H1 (cell line): ENCODE measurements around the gene C8B. TPM values are rescaled to one million over a fixed set of nuclear protein-coding genes. Genes with fewer than 3 reads are reported as not detected.
A peak's percentile ranks its signal among the peaks of the same experiment; 100 is the strongest.

Experiments
- CTCF ChIA-PET: fragments of 300-600 bp; sonication (Branson Sonifier 250); formaldehyde crosslinking; loops from one replicate; lab custom pipeline; 2021; ENCODE audit not compliant: partially characterized antibody; lab: Charles Lee
- POLR2A ChIA-PET: fragments of 300-600 bp; sonication (Branson Sonifier 250); formaldehyde crosslinking; loops from one replicate; lab custom pipeline; 2021; ENCODE audit warnings: inconsistent platforms; ENCODE audit not compliant: partially characterized antibody; lab: Charles Lee
- DNase-seq, 2 experiments: peaks; one replicate each; pipeline versions ENCODE4 v3.0.0 to v3.0.0-alpha.2; 2010 to 2022; ENCODE audit warnings: low spot score in 2 of 2, low read depth in 1 of 2, mixed read lengths in 1 of 2
- FAIRE-seq: peaks from 2 replicates; lab custom pipeline; 2011; peaks lifted over from hg19 to GRCh38; lab: Jason Lieb, UNC
- H2AFZ ChIP-seq: 2 replicates; pipeline ENCODE4 v1.8.1; 2012; ENCODE audit warnings: low read length, inconsistent platforms
- H2AK5ac ChIP-seq: 2 replicates; pipeline ENCODE4 v1.6.1; 2013; ENCODE audit warnings: low read depth, low read length
- H2BK120ac ChIP-seq: replicated peaks from 2 replicates; pipeline ENCODE3; 2013; ENCODE audit warnings: low read depth, low read length, inconsistent platforms
- H2BK12ac ChIP-seq: 2 replicates; pipeline ENCODE4 v1.6.1; 2013; ENCODE audit warnings: low read depth, low read length
- H2BK15ac ChIP-seq: 2 replicates; pipeline ENCODE4 v1.6.1; 2013; ENCODE audit warnings: low read length
- H2BK20ac ChIP-seq: 2 replicates; pipeline ENCODE4 v1.6.1; 2013; ENCODE audit warnings: low read length
- H2BK5ac ChIP-seq: 2 replicates; pipeline ENCODE4 v1.6.1; 2013; ENCODE audit warnings: low read depth, low read length
- H3K14ac ChIP-seq: 2 replicates; pipeline ENCODE4 v1.6.1; 2013; ENCODE audit warnings: inconsistent platforms; ENCODE audit not compliant: insufficient read length
- H3K18ac ChIP-seq: 2 replicates; pipeline ENCODE4 v1.6.1; 2013; ENCODE audit warnings: low read length; ENCODE audit errors: extremely low read depth
- H3K23ac ChIP-seq: 2 replicates; pipeline ENCODE4 v1.6.1; 2013; ENCODE audit warnings: inconsistent platforms; ENCODE audit not compliant: insufficient read length
- H3K23me2 ChIP-seq: 2 replicates; pipeline ENCODE4 v1.6.1; 2013; ENCODE audit warnings: low read depth, low read length
- H3K27ac ChIP-seq: 2 replicates; pipeline ENCODE4 v1.6.1; 2011; ENCODE audit warnings: low read depth, low read length, inconsistent platforms
- H3K27me3 ChIP-seq, 4 experiments: replicated peaks in 1 of 4; 1 replicate in 1 of 4; 2 replicates in 3 of 4; pipeline versions ENCODE4 v1.6.1 to v1.8.1; 2011 to 2013; ENCODE audit warnings: low read length in 3 of 4, mild to moderate bottlenecking in 3 of 4, inconsistent platforms in 2 of 4, mixed read lengths in 2 of 4, moderate library complexity in 1 of 4; ENCODE audit not compliant: control insufficient read depth in 3 of 4, insufficient read depth in 3 of 4; ENCODE audit errors: extremely low read depth in 1 of 4
- H3K36me3 ChIP-seq, 4 experiments: 2 replicates each; pipeline versions ENCODE4 v1.6.1 to v1.8.1; 2011 to 2013; ENCODE audit warnings: mild to moderate bottlenecking in 4 of 4, low read length in 3 of 4, moderate library complexity in 2 of 4, control low read depth in 1 of 4, inconsistent platforms in 1 of 4; ENCODE audit not compliant: insufficient read depth in 4 of 4, control insufficient read depth in 2 of 4
- H3K4ac ChIP-seq: replicated peaks from 2 replicates; pipeline ENCODE3; 2013; ENCODE audit warnings: low read length, low read depth, mixed read lengths, inconsistent platforms; ENCODE audit not compliant: insufficient read length
- H3K4me1 ChIP-seq, 4 experiments: replicated peaks in 1 of 4; 1 replicate in 1 of 4; 2 replicates in 3 of 4; pipeline versions ENCODE4 v1.6.1 to v1.8.1; 2011 to 2013; ENCODE audit warnings: low read length in 3 of 4, inconsistent platforms in 2 of 4, mixed read lengths in 1 of 4; ENCODE audit not compliant: insufficient read depth in 4 of 4, control insufficient read depth in 3 of 4
- H3K4me2 ChIP-seq, 2 experiments: 2 replicates each; pipeline versions ENCODE4 v1.6.1 to v1.8.1; 2011 to 2013; ENCODE audit warnings: low read depth in 2 of 2, low read length in 2 of 2, control low read depth in 1 of 2, inconsistent platforms in 1 of 2, mild to moderate bottlenecking in 1 of 2; ENCODE audit not compliant: insufficient read depth in 1 of 2
- H3K4me3 ChIP-seq, 4 experiments: fragments of 200-600, 300-600 bp in 1 of 4; sonication (generic), shearing (Covaris generic), sonication (Bioruptor Twin) in 1 of 4; 2 replicates each; pipeline versions ENCODE4 v1.5.1 to v1.8.1; 2011 to 2016; ENCODE audit warnings: low read length in 4 of 4, low read depth in 3 of 4, control low read depth in 2 of 4, inconsistent platforms in 2 of 4, mild to moderate bottlenecking in 2 of 4, mixed read lengths in 1 of 4, moderate library complexity in 1 of 4; ENCODE audit not compliant: insufficient read depth in 2 of 4; ENCODE audit errors: extremely low read depth in 1 of 4
- H3K56ac ChIP-seq: replicated peaks from 2 replicates; pipeline ENCODE3; 2013; ENCODE audit warnings: low read depth, mild to moderate bottlenecking, mixed read lengths, low read length, inconsistent platforms; ENCODE audit not compliant: insufficient read length
- H3K79me1 ChIP-seq: 2 replicates; pipeline ENCODE4 v1.6.1; 2013; ENCODE audit warnings: low read depth, low read length, control low read depth
- H3K79me2 ChIP-seq, 2 experiments: 2 replicates each; pipeline versions ENCODE4 v1.6.1 to v1.8.1; 2012 to 2013; ENCODE audit warnings: low read length in 2 of 2, mild to moderate bottlenecking in 2 of 2, inconsistent platforms in 1 of 2; ENCODE audit not compliant: insufficient read depth in 2 of 2, control insufficient read depth in 1 of 2
- H3K9ac ChIP-seq, 4 experiments: replicated peaks in 1 of 4; 1 replicate in 1 of 4; 2 replicates in 3 of 4; pipeline versions ENCODE4 v1.6.1 to v1.8.1; 2011 to 2013; ENCODE audit warnings: low read depth in 3 of 4, low read length in 3 of 4, control low read depth in 2 of 4, mild to moderate bottlenecking in 2 of 4, moderate library complexity in 2 of 4, inconsistent platforms in 1 of 4; ENCODE audit errors: extremely low read depth in 1 of 4
- H3K9me3 ChIP-seq, 2 experiments: 2 replicates each; pipeline versions ENCODE4 v1.6.1 to v1.8.1; 2012 to 2013; ENCODE audit warnings: mild to moderate bottlenecking in 2 of 2, moderate library complexity in 2 of 2, control low read depth in 1 of 2, inconsistent platforms in 1 of 2, low read depth in 1 of 2, low read length in 1 of 2, mixed read lengths in 1 of 2; ENCODE audit not compliant: insufficient read depth in 2 of 2
- H4K20me1 ChIP-seq, 2 experiments: replicated peaks in 1 of 2; 2 replicates each; pipeline versions ENCODE3 to v1.8.1; 2011 to 2013; ENCODE audit warnings: inconsistent platforms in 2 of 2, low read length in 2 of 2, mild to moderate bottlenecking in 1 of 2; ENCODE audit not compliant: insufficient read depth in 2 of 2, control insufficient read depth in 1 of 2
- H4K5ac ChIP-seq: 2 replicates; pipeline ENCODE4 v1.6.1; 2013; ENCODE audit warnings: low read length, low read depth, mixed read lengths, inconsistent platforms; ENCODE audit not compliant: insufficient read length
- H4K8ac ChIP-seq: 2 replicates; pipeline ENCODE4 v1.8.0; 2013; ENCODE audit warnings: mild to moderate bottlenecking, moderate library complexity, low read length, inconsistent platforms; ENCODE audit not compliant: insufficient read depth; ENCODE audit errors: extremely low read depth
- H4K91ac ChIP-seq: replicated peaks from 2 replicates; pipeline ENCODE3; 2013; ENCODE audit warnings: low read length, mixed read lengths, inconsistent platforms; ENCODE audit not compliant: insufficient read length
- POLR2A ChIP-seq, 2 experiments: IDR thresholded peaks; 1 replicate in 1 of 2; 2 replicates in 1 of 2; pipeline ENCODE4 v1.6.1; 2011; ENCODE audit warnings: low read depth in 2 of 2, low read length in 2 of 2, mild to moderate bottlenecking in 2 of 2; ENCODE audit errors: control extremely low read depth in 1 of 2
- WGBS, 2 experiments: shearing (Covaris generic) in 1 of 2; methylation state at CpG; one replicate each; pipeline versions ENCODE4 v1.1.6 to v1.1.7; 2013 to 2015; ENCODE audit warnings: low lambda C conversion rate in 2 of 2, mixed read lengths in 2 of 2, inconsistent platforms in 1 of 2, low coverage in 1 of 2, missing lambda C conversion rate in 1 of 2; ENCODE audit not compliant: insufficient replicate concordance in 2 of 2, insufficient coverage in 1 of 2, insufficient read length in 1 of 2; ENCODE audit errors: extremely low coverage in 1 of 2, missing lambda C conversion rate in 1 of 2; 5-methylcytosine and 5-hydroxymethylcytosine counted together
- polyA plus RNA-seq, 7 experiments: library from polyadenylated mRNA; depleted of rRNA in 3 of 7; stranded (reverse) in 5 of 7; unstranded in 2 of 7; fragments of >200 nt in 5 of 7; fragments of 200-250 nt in 2 of 7; gene quantifications; 1 replicate in 5 of 7; 2 replicates in 1 of 7; 4 replicates in 1 of 7; pipeline versions ENCODE4 v1.2.1 to v1.2.3, GENCODE V29; 2011 to 2013; ENCODE audit warnings: missing spikeins in 2 of 7, mixed read lengths in 2 of 7
- total RNA-seq: library from RNA; stranded (reverse); fragmentation: NEBNext Ultra II Directional; extraction: Animal tissue kit (Norgen Biotek cat#: 25700); gene quantifications from 2 replicates; pipeline ENCODE4 v1.2.1, GENCODE V29; 2021

C8B gene
- total and polyA plus RNA-seq, 2 of the 8 experiments (the other 6 are each of a cell fraction or from before 2014, with no cell fraction given) = not detected

- Histone ChIP-seq H4K20me1 (no peaks in the 10 kb centered on the region), H3K4me2 (no peak overlapping the region), H3K14ac (no peak overlapping the region), H2BK15ac (no peak overlapping the region), H3K4me1 (no peaks in the 10 kb centered on the region), H2BK20ac (no peak overlapping the region), H3K9ac (no peak overlapping the region), H3K36me3 (no peaks in the 10 kb centered on the region), H3K79me2 (no peaks in the 10 kb centered on the region), H3K27me3 (no peaks in the 10 kb centered on the region), H2BK12ac (no peak overlapping the region; the same call in 1 of the 2 replicates), H2AK5ac (no peak overlapping the region), H3K4ac (no peak overlapping the region), H3K56ac (no peak overlapping the region), H4K5ac (no peak overlapping the region), H2BK120ac (no peak overlapping the region), H3K18ac (peak overlapping the region; percentile 24; the same call in 1 of the 2 replicates), H3K79me1 (no peaks in the 10 kb centered on the region), H3K4me3 (no peak overlapping the region), H3K9me3 (no peaks in the 10 kb centered on the region), H4K91ac (no peak overlapping the region), H3K23ac (no peak overlapping the region), H2AFZ (0 out of 2 replicates have a peak overlapping the region, but pooled peaks have one; percentile 1), H3K23me2 (no peaks in the 10 kb centered on the region), H3K27ac (no peak overlapping the region), H4K8ac (no peak overlapping the region), H2BK5ac (no peak overlapping the region)
- DNase-seq (no peak), FAIRE-seq (no peak)
- ChIA-PET POLR2A (interaction anchor here (0.7 to 1.2 kb wide), 2 partner anchors 120 to 125 kb away, joined by 3 read pairs; no protein-coding TSS in a partner anchor), CTCF (interaction anchor here (0.5 to 13.5 kb wide), 8 partner anchors 16 to 210 kb away, joined by 3 to 193 read pairs (median 3); no protein-coding TSS in a partner anchor)
- no peak for TF ChIP-seq POLR2A (IDR thresholded peaks at IDR 0.05; ENCODE audit: control extremely low read depth in 1 of 2, low read depth in 2 of 2, low read length in 2 of 2)
- WGBS, 2 experiments = 89% methylated on average over 9 of the region's 9 CpGs; no CpG with 5 or more reads in 1 of the 2 experiments
Measured at GRCh38 chr1:56964349-56965017, 1.3 kb downstream of the C8B start.
